Transverse colon (tissue), 4 donors: ENCODE data around the gene MS4A2.

Experiments used
- POLR2AphosphoS5 ChIP-seq, 3 donors: sonication (generic); formaldehyde crosslinking; IDR thresholded peaks; one replicate each; pipeline ENCODE4 v1.6.1; 2016; ENCODE audit warnings: antibody characterized with exemption in 3 of 3
- TF ChIP-seq, protein P1 (sequence below), 5 experiments: fragments of 200-600 bp in 3 of 5; fragments of 450-650 bp in 2 of 5; sonication (generic) in 3 of 5; IDR thresholded peaks; 1 replicate in 2 of 5; 2 replicates in 3 of 5; pipeline ENCODE4 v1.5.1; 2016 to 2017; ENCODE audit warnings: antibody characterized with exemption in 5 of 5, inconsistent platforms in 3 of 5, mild to moderate bottlenecking in 2 of 5, moderate library complexity in 1 of 5

DNA sequence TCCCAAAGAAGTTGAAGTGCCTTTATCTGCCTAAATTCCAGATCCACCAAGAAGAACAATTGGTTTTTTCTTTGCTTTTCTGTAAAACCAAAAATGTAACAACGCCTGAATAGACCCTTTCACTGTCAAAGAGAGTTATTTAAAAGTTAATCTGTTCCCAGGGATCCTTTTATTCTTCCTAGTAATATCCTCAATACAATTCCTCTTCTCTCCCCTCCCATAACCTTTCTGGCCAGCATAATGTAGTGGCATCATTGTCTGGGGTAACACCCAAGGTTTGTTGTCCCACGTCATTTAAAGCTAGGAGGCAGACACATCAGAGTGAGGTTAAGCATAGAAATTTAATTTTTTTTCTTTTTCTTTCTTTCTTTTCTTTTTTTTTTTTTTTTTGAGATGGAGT lies 39.9 kb downstream of the MS4A2 start:
- no peak for TF ChIP-seq POLR2AphosphoS5 (IDR thresholded peaks at IDR 0.05)
- TF ChIP-seq, protein P1, sequence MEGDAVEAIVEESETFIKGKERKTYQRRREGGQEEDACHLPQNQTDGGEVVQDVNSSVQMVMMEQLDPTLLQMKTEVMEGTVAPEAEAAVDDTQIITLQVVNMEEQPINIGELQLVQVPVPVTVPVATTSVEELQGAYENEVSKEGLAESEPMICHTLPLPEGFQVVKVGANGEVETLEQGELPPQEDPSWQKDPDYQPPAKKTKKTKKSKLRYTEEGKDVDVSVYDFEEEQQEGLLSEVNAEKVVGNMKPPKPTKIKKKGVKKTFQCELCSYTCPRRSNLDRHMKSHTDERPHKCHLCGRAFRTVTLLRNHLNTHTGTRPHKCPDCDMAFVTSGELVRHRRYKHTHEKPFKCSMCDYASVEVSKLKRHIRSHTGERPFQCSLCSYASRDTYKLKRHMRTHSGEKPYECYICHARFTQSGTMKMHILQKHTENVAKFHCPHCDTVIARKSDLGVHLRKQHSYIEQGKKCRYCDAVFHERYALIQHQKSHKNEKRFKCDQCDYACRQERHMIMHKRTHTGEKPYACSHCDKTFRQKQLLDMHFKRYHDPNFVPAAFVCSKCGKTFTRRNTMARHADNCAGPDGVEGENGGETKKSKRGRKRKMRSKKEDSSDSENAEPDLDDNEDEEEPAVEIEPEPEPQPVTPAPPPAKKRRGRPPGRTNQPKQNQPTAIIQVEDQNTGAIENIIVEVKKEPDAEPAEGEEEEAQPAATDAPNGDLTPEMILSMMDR (IDR thresholded peaks at IDR 0.05) = no peak
